Glutamatergic neuron (in vitro differentiated cells): Measurements from ENCODE around the gene DOCK10. TPM values are rescaled to one million over a fixed set of nuclear protein-coding genes. Genes with fewer than 3 reads are reported as not detected.

Source experiments
- DNase-seq: peaks from one replicate; pipeline ENCODE4 v3.0.0; 2022
- H3K27ac Mint-ChIP-seq: one replicate; pipeline ENCODE4 v1.8.0; 2020; ENCODE audit warnings: mild to moderate bottlenecking, mixed read lengths, inconsistent platforms; ENCODE audit not compliant: unreplicated experiment
- H3K27me3 Mint-ChIP-seq: one replicate; pipeline ENCODE4 v1.8.0; 2020; ENCODE audit warnings: mild to moderate bottlenecking, moderate library complexity, mixed read lengths, inconsistent platforms; ENCODE audit not compliant: unreplicated experiment
- H3K36me3 Mint-ChIP-seq: one replicate; pipeline ENCODE4 v1.8.0; 2020; ENCODE audit warnings: mild to moderate bottlenecking, mixed read lengths, inconsistent platforms; ENCODE audit not compliant: unreplicated experiment
- H3K4me1 Mint-ChIP-seq: one replicate; pipeline ENCODE4 v1.8.0; 2020; ENCODE audit warnings: mild to moderate bottlenecking, low read depth, mixed read lengths, inconsistent platforms; ENCODE audit not compliant: unreplicated experiment
- H3K4me3 Mint-ChIP-seq: one replicate; pipeline ENCODE4 v1.8.0; 2020; ENCODE audit warnings: mild to moderate bottlenecking, mixed read lengths, inconsistent platforms; ENCODE audit not compliant: unreplicated experiment
- H3K9me3 Mint-ChIP-seq: one replicate; pipeline ENCODE4 v1.8.0; 2020; ENCODE audit warnings: mild to moderate bottlenecking, moderate library complexity, mixed read lengths, inconsistent platforms; ENCODE audit not compliant: unreplicated experiment
- CTCF ChIP-seq: fragments of 200-600 bp; sonication (generic); IDR thresholded peaks from one replicate; pipeline ENCODE4 v1.5.0; 2021; ENCODE audit not compliant: partially characterized antibody, unreplicated experiment
- total RNA-seq: library from RNA; stranded (reverse); fragmentation: NEBNext Ultra II Directional; extraction: Animal tissue kit (Norgen Biotek cat#: 25700); gene quantifications from one replicate; pipeline ENCODE4 v1.2.1, GENCODE V29; 2021; ENCODE audit not compliant: unreplicated experiment

DOCK10 gene
- total RNA-seq, 1 donor from 2014 or later = 1.1 TPM

- no peaks in the 10 kb centered on the region for H3K9me3 Mint-ChIP-seq
- TF ChIP-seq CTCF = no peak
- no peak for DNase-seq
- no peak overlapping the region for H3K27ac Mint-ChIP-seq
- no peaks in the 10 kb centered on the region for H3K36me3 Mint-ChIP-seq
- H3K4me1 Mint-ChIP-seq = peaks cover 10% of the 10 kb centered on the region
- H3K27me3 Mint-ChIP-seq = peaks cover 1% of the 10 kb centered on the region
- H3K4me3 Mint-ChIP-seq = no peak overlapping the region
These were observed 265.3 kb downstream of the DOCK10 start for GRCh38 chr2:224776795-224777558.

- no peak for TF ChIP-seq CTCF
- Mint-ChIP-seq H3K4me1 (no peaks in the 10 kb centered on the region), H3K4me3 (no peak overlapping the region), H3K9me3 (no peaks in the 10 kb centered on the region), H3K27me3 (peaks cover 1% of the 10 kb centered on the region), H3K27ac (no peak overlapping the region), H3K36me3 (no peaks in the 10 kb centered on the region)
- DNase-seq = no peak
These were observed 266.6 kb downstream of the DOCK10 start for GRCh38 chr2:224775647-224776046.

DNA sequence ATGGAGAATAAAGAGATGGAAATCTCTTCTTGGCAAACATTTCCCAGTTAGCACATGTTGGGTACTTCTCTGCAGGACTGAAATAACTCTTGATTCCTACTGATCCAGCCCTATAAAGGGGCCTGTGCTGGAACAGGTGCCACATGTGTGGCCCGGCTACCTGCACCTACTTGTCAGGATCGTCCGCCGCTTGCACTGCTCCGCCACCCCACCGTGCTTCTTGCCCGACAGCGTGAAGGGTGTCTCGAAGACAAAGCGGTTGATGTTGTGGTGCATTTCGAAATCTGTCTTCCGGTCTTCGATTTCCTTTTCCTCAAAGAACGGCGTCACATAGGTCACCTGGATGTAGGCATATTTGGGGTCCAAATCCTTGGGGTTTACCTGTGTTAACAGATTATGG is 267.5 kb downstream of the DOCK10 start:
- Mint-ChIP-seq H3K27ac (no peak overlapping the region), H3K9me3 (no peaks in the 10 kb centered on the region), H3K4me1 (no peaks in the 10 kb centered on the region), H3K4me3 (no peak overlapping the region), H3K27me3 (peaks cover 1% of the 10 kb centered on the region), H3K36me3 (no peaks in the 10 kb centered on the region)
- no peak for TF ChIP-seq CTCF
- no peak for DNase-seq

GRCh38 chr2:224772494-224772893 is 269.8 kb downstream of the DOCK10 start:
- Mint-ChIP-seq H3K4me3 (no peak overlapping the region), H3K36me3 (no peaks in the 10 kb centered on the region), H3K4me1 (no peaks in the 10 kb centered on the region), H3K9me3 (no peaks in the 10 kb centered on the region), H3K27ac (no peak overlapping the region), H3K27me3 (peaks cover 1% of the 10 kb centered on the region)
- DNase-seq = no peak
- TF ChIP-seq CTCF = no peak

- Mint-ChIP-seq H3K36me3 (no peaks in the 10 kb centered on the region), H3K27ac (no peak overlapping the region), H3K27me3 (no peaks in the 10 kb centered on the region), H3K9me3 (no peaks in the 10 kb centered on the region), H3K4me3 (no peak overlapping the region), H3K4me1 (no peaks in the 10 kb centered on the region)
- TF ChIP-seq CTCF = no peak
- no peak for DNase-seq
These were observed 272.8 kb downstream of the DOCK10 start for GRCh38 chr2:224769489-224769888.
